Limb (tissue), 2 donors: Measurements from ENCODE around the gene GPN2.

ENCODE experiments used
- DNase-seq, 2 donors: peaks; one replicate each; pipeline ENCODE4 v3.0.0-alpha.2; 2016; ENCODE audit errors: extremely low spot score in 2 of 2

Gene GPN2

DNA sequence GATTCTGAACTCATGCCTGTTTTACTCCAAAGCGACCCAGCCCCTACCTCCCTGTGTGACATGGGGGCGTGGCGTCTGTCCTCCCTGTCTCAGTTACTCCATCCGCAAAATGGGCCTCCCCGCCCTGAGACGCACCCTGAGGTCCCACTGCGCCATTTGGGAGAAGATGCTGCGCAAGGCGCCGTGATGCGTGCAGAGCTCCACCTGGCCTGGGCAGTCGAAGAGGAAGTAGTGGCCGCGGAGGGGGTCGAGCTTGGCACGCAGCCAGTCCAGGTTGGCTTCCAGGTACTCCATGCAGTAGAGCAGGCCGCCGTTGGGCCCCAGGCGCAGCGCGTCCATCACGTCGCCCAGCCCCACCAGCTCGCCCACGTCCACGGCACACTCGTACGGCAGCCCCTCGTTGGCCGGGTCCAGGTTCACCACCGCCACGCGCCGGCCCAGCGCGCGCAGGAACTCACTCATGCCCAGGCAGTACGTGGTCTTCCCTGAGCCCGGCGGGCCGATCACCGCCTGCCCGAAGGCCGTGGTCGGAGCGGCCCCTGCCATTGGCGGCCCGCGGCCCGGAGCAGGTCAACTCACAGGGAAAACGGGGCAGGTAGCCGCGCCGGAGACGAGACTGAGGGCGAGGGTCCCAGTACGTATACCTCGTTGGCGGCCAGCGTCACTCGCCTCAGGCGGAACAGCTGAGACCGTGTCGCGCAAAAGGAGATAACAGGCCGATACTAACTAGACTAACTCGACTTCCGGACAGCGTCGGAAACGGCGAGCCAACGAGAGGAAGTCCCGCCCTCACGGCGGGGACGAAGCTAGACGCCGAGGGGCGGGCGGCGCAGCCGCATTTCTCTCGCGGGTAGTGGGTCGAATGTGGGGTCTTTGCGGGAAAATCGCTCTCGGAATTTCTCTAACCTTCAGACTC is at the start of gene GPN2:
Gene GPN2, minus strand, starts transcription at position 733 of the 916 bp plus-strand sequence. Its CDS starts 187 bp downstream, at position 546.
- peak; percentile 83 to 85 for DNase-seq

DNA sequence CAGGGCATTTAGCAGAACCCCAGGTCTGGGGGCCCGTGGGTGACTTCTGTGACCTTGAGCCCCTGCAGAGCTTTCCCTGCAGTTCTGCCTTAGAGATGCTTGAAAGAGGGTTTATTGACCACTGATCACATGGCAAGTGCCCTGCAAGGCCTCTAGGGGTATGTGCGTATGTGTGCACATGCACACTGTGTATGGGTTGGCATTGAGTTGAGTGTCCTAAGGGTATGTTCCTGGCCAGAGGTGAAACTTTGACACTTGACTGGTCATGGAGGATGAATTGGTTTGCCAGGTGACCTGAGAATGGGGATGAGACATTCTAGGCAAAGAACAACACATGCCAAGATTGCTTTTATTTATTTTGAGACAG is 48.6 kb upstream of the GPN2 start:
- no peak for DNase-seq

DNA sequence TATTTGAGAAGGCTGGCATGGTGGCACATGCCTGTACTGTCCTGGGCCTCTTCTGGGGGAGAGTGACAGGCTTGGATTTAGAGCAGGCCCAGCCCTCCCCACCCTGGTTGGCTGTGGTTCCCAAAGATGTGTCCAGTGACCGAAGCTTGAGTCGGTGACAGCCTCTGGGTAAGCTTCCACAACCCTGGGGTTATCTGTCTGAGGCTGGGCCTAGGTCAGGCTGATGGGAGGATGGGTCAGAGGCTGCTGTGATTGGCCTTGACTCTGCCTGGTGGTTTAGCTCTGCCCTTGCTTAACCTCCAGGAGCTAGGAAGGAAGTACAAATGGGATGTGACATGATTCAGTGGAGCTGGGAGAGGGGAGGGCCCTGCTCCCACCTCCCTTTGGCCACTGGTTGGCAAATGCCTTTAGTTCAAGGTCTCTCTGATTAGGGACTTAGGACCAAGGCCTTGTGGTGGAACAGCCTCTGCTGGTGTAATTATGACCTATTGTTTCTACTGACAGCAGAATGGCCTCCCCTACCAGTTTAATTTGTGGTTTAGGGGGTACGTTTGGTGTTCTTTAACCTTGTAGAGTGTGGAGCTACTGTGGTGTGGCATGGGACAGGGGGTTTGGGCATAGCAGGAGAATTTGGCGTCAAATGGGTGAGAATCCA is 48.0 kb upstream of the GPN2 start:
- DNase-seq: no peak

DNA sequence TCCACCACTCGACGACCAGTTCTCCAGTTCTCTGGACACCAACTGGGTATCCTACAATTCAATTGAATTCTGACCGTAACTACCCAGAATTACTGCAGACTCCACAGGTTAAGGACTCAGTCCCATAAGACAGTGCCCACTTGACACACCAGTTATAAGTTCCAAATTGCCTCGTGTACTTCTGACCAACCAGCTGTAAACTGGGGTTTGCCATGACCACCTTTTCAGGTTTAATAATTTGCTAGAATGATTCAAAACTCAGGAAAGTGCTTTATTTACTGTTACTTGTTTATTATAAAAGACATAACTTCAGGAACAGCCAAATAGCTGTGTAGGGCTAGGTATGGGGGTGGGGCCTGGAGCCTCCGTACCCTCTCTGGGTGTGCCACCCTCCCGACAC is 46.7 kb upstream of the GPN2 start:
- no peak for DNase-seq

DNA sequence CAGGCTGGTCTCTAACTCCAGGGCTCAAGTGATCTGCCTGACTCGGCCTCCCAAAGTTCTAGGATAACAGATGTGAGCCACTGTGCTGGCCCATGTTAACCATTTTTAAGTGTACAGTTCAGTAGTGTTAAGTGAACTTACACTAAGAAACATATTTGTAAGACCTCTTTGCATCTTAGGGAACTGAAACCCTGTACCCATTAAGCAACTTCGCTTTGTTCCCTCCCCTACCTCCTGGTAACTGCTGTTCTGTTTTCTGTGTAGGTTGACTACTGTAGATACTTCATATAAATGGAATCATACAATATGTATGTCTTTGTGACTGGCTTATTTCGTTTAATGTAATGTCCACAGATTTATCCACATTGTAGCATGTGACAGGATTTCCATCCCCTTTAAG is 42.4 kb upstream of the GPN2 start:
- no peak for DNase-seq

DNA sequence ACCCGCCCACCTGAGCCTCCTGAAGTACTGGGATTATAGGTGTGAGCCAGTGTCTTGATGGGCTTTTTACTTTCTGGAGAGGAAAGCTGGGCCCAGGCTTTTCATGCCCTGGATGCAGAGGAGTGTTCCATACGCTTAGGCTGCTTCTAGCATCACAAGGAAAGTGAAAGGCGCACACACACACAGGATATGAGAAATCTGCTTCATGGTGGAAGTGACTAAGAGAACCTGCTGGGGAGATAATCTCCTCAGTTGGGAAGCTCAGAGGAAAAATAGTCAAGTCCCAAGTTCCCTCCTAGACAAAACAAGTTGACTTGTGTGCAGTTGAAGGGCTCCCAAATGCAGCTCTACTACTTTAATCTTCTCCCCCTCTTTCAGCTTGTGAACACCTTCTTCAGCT is 33.6 kb upstream of the GPN2 start:
- DNase-seq: no peak

DNA sequence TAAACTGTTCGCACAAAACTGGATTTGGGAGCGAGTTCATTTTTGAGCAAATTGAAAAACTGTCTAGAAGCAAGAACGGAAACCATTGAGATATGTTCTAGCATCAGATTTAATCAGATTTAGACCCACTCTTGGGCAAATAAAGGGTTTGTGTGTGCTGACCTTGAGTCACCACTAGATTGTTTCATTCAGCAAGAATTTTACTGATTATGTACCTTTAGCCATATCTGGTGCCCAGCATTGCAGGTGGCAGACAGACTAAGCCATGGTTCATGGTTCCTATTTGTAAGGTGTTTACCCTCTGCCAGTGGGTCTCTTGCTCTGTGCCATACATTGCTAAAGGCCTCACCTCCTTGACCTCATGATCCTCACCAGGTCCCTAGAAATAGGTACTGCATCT is 32.8 kb upstream of the GPN2 start:
- no peak for DNase-seq

DNA sequence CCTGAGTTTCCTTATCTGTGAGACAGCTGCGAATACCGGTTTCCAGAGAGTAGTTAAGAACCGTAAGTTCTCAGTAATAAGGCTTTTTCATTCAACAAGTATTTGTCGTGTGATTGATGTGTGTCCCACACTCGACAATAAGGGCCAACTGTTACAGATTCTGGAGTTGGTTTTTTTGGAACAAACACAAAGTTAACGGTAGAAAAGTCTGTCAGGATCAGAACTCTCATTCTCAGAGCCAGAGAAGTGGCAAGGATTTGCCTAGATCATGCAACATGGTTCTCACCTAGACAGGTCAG is 32.3 kb upstream of the GPN2 start:
- DNase-seq: no peak

DNA sequence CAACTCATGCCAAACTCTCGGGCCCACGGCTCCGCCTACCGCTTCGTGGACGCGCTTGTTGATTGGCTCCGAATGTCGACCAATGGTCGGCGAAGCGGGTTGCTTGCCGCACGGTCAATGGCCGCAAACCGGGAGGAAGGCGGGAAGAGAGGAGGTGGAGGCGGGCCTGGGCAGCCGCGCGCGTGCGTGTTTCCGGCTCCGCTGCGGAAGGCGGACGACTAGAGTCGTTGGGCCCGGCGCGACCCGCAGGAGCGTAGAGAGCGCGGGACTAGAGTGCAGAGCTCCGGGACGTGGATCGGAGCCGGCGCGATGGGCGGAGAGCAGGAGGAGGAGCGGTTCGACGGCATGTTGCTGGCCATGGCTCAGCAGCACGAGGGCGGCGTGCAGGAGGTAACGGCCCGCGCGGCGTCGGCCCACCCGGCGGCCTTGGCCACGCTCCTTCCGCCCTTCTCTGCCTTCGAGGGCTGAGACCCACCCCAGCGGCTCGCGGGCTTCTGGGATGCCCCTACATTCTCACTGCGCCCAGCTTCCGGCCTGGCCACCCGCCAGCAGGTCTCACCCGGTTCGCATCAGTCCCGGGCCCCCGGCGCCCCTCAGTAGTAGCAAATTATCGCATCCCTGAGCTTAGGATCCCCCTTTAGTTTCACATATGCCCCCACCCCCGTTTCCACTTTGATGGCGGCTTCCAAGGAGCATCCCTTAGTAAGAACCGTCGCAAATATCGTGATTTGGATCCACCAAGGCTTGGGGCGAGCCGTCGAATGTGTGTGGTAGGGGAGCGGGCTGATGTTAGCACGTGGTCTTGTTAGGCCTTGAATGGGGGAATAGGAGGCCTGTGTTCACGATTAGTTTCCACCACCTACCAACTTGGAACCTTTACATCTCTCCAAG is 31.7 kb upstream of the GPN2 start, which contains the start of gene NUDC:
Gene NUDC, plus strand, starts transcription at position 204 of the 891 bp plus-strand sequence. Its CDS starts 106 bp downstream, at position 310.
- peak; percentile 95 to 97 for DNase-seq

DNA sequence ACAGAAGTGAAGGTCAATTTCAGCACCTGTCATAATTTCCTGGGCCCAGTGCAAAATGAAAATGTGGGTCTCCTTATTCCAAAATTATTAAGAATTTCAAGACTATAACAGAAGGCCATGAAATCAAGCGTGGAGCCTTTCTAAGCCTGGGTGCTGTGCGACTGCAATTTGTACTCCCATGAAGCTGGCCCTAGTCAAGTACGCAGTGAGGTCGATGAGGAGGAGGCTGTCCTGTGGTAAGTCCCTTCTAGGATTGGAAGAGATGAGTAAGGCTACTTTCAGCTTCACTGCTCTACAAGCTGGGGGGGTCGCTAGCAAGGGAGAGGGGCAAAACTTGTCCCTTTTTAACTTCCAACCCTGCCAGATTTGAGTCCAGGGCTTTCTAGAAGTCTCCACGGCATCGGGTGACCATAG is 31.1 kb upstream of the GPN2 start:
- no peak for DNase-seq

DNA sequence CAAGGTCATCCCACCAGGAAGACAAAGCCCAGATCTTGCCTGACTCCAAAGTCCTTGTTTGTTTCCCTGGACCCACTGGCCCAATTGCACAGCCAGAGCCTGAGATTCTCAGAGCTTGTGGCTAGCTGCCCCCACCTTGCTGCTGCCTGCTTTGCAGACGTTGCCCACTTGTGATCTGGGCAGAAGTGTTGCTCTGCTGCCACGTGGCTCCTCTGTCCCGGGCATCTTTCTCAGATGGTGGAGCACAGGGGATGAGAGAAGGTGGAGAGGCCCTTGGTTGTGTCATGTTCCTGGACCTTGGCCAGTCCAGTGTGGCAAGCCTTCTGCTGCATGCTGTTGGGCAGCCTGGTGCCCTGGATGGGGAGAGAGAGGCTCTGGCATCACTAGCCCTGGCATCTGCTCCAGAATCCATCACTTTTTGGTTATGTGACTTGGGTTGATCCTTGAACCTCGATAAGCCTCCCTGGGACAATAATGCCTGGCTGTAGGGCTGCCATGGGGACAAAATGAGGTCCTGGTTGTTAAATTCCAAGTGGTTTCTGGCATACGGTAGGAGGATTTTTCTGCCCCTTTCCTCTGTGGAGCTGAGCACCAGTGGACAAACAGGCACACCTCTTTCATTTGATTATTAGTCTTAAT is 25.2 kb upstream of the GPN2 start:
- DNase-seq: no peak

DNA sequence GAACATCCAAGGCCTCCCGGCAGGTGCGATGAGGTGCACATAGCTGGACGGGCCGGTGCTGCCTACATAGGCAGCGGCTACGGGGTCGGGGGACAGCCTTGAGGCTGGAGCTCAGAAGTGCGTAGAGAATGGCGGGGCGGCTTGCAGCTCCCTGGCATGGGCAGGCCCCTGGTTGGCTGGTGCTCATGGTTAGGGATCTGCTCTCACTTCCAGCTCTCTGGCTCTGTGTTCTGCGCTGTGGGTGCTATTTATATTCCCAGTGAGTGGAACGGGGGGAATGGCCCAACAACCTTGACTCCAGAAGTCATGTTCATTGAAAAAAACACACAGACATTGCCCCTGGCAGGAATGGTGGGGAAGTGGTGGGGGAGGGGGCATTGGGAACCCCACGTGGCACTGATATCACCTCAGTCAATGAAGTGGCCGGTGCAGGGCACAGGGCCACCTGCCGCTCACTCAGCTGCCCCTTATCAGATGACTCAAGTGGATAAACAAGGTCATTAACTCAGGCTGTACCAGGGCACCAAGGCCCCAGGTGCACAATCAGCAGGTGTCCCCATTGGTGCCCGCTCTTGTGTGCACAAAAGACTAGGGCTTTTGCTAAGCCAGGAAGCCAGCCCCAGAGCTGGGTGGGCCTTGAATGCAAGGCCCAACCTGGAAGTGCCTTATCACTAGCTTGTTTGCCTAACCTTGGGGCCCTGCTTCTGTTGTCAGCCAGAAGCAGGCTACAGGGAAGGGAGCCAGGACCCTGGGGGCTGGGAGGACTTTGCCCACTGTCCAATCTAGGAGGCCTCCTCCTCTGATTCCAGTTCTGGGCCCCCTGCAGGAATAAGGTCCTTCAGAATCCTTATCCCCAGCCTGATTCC is 23.9 kb upstream of the GPN2 start, which contains the start of gene NR0B2:
Gene NR0B2, minus strand, starts transcription at position 222 of the 866 bp plus-strand sequence. Its CDS starts 35 bp downstream, at position 187.
- DNase-seq: no peak

DNA sequence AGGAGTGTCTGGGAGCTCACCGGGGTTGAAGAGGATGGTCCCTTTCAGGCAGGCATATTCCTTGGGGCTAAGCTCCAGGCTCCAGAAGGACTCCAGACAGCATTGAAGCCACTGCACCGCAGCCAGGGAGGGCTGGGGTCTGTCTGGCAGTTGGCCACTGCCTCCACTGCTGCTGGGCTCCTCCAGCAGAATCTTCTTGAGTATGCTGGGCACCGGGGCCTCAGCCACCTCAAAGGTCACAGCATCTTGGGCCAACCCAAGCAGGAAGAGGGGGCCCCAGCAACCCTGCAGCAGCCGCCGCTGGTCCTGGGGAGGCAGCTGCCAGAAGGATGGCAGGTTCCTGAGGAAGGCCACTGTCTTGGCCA is 23.3 kb upstream of the GPN2 start:
- no peak for DNase-seq

DNA sequence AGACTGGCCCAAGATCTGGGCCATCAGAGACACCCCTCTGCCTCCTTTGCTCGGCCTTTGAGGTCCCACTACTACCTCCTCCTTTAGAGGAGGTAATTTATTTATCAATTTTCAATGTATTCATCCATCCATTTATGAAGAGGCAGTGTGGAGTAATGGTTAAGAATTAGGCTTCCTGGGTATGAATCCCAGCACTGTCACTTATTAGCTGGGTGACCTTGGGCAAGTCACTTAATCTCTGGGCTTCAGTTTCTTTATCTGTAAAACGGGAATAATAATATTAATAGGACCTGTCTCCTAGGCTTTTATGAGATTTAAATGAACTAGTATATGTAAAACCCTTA is 22.0 kb upstream of the GPN2 start:
- no peak for DNase-seq

DNA sequence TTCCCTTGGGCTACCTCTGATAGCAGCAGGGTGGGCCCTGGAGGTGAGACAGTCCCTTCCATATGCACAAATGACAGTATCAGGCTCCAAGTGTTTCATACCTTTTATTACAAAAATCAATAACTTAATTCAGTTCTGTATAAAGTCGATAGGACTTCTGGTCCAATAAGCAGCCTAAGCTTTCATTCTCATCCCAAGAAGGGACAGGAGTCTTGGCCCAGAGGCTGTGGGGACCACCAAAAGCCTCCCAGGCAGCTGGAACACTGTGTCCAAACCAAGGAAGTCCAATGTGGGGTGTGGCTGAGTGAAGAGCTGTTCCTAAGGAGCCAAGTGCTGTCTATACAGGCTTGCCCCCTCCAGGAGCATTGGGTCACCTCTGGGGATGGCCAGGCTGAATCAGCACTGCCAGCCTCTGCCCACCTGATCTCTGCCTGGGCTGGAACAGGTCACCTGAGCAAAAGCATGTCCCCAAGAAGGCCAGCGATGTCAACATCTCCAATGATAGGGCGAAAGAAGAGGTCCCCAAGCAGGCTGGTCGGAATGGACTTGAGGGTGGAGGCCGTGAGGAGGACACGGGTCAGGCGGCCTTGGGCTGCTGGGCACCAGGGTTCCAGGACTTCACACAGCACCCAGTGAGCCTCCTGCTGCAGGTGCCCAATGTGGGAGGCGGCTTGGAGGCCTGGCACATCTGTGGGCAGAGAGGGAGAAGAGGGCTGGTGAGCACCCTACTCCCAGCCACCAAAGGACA is 21.5 kb upstream of the GPN2 start:
- no peak for DNase-seq

DNA sequence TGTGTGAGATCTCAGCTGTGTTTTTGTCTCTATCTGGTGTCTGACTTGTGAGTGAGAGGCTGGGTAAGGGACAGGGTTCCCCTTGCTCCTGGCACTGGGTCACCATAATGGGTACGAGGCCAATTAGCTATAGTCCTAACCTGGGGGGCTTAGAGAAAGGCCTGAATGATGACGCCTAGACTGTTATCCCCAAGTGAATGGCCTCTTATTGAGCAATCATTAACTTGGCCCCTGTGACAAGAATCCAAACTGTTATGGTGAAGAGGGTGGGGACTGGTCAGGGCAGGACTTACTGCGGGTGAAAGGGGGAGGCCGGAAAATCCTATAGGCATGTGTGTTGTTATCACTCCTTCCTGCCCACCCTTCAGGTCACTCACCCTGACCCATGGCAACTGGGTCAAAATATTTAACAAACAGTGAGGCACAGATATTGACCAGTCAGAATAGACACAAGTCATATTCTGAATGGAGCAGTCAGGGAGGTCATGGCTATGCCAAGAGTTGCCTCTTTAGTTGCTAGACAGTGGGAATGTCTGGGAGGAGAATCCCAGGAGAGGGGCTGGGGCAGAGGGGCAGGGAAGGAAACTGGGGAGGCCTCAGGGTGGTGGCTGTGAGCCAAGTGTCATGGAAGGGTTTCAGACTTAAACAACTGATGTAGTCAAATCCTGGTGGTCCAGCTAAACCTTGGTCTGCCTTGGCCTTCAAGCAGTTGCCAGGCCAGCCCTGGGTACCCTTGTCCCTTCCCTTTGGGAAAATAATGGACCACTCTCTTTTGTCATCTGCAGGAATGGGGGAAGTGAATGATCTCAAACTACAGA is 20.5 kb upstream of the GPN2 start:
- no peak for DNase-seq

DNA sequence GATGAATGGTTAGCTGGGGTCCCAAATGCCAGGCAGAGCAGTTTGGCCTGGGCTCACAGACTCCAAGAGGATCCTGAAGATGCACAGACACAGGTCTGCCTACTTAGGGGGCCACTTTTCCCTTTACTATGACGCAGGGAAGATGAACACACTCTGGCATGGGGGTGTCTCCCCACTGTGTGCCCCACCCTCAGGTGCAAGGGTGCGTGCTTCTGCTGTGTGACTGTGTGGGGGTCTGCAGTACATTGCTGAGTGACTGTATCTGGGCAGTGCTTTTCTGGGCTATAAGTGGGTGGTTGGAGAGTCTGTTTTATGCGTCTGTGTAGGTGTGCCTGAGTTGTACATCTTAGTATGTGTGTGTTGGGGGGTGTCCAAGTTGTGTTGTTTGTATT is 19.9 kb upstream of the GPN2 start:
- no peak for DNase-seq

DNA sequence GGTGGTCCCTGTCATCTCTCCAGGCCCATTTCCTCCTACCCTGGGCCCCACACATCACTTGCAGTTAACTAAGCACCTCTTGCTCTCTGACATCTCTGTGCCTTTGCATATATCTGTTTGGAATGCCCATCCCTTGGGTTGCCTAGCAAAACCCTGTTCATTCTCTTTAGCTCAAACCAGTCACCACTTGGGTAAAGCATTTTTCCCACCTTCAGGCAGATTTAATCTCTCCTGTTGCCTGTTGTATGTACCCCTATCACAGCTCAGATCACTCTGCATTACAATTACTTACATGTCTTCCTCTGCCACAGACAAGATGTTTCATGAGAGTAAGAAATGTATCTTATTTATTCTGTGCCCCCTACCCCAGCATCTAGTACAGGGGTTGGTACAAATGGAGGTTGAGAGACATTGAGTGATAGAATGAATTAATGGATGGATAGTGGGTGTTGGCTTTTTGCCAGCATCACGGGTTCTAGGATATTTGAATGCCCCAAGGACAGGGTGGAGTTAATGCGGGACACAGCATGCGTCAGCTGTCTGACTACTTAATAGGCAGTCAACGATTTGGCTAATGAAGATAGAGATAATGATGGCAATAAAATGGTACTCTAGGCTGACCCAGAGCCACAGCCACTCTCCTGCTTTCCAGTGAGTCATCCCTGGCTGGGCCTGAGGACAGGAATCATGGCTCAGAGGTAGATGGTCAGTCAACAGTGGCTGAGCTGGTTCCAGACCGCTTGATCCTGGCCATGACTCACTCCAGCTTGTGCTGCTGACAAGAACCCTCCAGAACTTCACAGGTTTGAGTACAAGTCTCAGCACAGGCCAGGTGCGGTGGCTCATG is 17.2 kb upstream of the GPN2 start:
- no peak for DNase-seq
